K562 (cell line): ENCODE measurements around the gene UTRN. TPM values are rescaled to one million over a fixed set of nuclear protein-coding genes. Genes with fewer than 3 reads are reported as not detected.

ENCODE experiments used
- ATAC-seq: fragments of 200-7000 bp; cut with Tn5 transposase; 3 replicates; pipeline ENCODE4 v1.9.1; 2020; ENCODE audit warnings: moderate library complexity
- BruUV-seq: library from RNA; stranded (reverse); fragments of 400-500 nt; replicated peaks from 2 replicates; lab custom pipeline; 2021; lab: Mats Ljungman, UMichigan
- CTCF ChIA-PET: fragments of 300-600 bp; formaldehyde crosslinking; extraction: SDS; loops from one replicate; lab custom pipeline; 2021; ENCODE audit warnings: low intra/inter-chr PET ratio; lab: Yijun Ruan, JAX
- POLR2A ChIA-PET: fragments of 300-600, 350-650 bp; sonication (Branson Sonifier 250); formaldehyde crosslinking; extraction: SDS; loops from one replicate; lab custom pipeline; 2021; ENCODE audit warnings: antibody characterized with exemption, inconsistent platforms; lab: Yijun Ruan, JAX
- DNase-seq, 4 experiments: peaks; one replicate each; pipeline versions ENCODE4 v3.0.0 to v3.0.0-alpha.2; 2011 to 2018; ENCODE audit warnings: low spot score in 3 of 4, mixed read lengths in 3 of 4; ENCODE audit errors: extremely low read depth in 1 of 4
- FAIRE-seq: peaks from 2 replicates; lab custom pipeline; 2011; peaks lifted over from hg19 to GRCh38; lab: Jason Lieb, UNC
- H2AFZ ChIP-seq: 2 replicates; pipeline ENCODE4 v1.6.0; 2011; ENCODE audit warnings: low read depth, low read length, control low read depth, inconsistent platforms
- H3K27ac ChIP-seq: fragments of 200-600 bp; 3 replicates; pipeline ENCODE4 v1.8.0; 2011; ENCODE audit warnings: low read depth, mild to moderate bottlenecking, control low read depth, inconsistent platforms, low read length, moderate library complexity, mixed read lengths; ENCODE audit errors: extremely low read depth
- H3K27me3 ChIP-seq, 2 experiments: fragments of 300-600 bp in 1 of 2; 2 replicates in 1 of 2; 3 replicates in 1 of 2; pipeline versions ENCODE4 v1.6.0 to v1.8.0; 2011; ENCODE audit warnings: inconsistent platforms in 2 of 2, low read length in 2 of 2, mild to moderate bottlenecking in 1 of 2, mixed read lengths in 1 of 2, moderate library complexity in 1 of 2; ENCODE audit not compliant: control insufficient read depth in 2 of 2, insufficient read depth in 2 of 2
- H3K36me3 ChIP-seq: fragments of 300-600 bp; 3 replicates; pipeline ENCODE4 v1.8.0; 2011; ENCODE audit warnings: mild to moderate bottlenecking, low read length, inconsistent platforms; ENCODE audit not compliant: control insufficient read depth, insufficient read depth
- H3K4me1 ChIP-seq, 2 experiments: fragments of 200-600 bp in 1 of 2; replicated peaks in 1 of 2; 2 replicates in 1 of 2; 3 replicates in 1 of 2; pipeline versions ENCODE4 v1.5.1 to v1.8.0; 2011; ENCODE audit warnings: inconsistent platforms in 2 of 2, low read length in 2 of 2, mild to moderate bottlenecking in 1 of 2, mixed read lengths in 1 of 2, moderate library complexity in 1 of 2; ENCODE audit not compliant: control insufficient read depth in 2 of 2, insufficient read depth in 2 of 2
- H3K4me2 ChIP-seq: 2 replicates; pipeline ENCODE4 v1.6.1; 2011; ENCODE audit warnings: low read length, control low read depth, inconsistent platforms, mixed read lengths; ENCODE audit not compliant: insufficient read depth
- H3K4me3 ChIP-seq: fragments of 200-600 bp; sonication (generic), shearing (Covaris generic); 2 replicates; pipeline ENCODE4 v1.5.1; 2016; ENCODE audit warnings: control low read depth, inconsistent platforms
- H3K79me2 ChIP-seq: fragments of 200-600 bp; 3 replicates; pipeline ENCODE4 v1.8.0; 2011; ENCODE audit warnings: low read length, inconsistent platforms; ENCODE audit not compliant: control insufficient read depth, insufficient read depth
- H3K9ac ChIP-seq, 2 experiments: 2 replicates each; pipeline versions ENCODE4 v1.6.0 to v1.6.1; 2011; ENCODE audit warnings: low read depth in 2 of 2, low read length in 2 of 2, control low read depth in 1 of 2, inconsistent platforms in 1 of 2, mild to moderate bottlenecking in 1 of 2, mixed read lengths in 1 of 2; ENCODE audit not compliant: insufficient read depth in 1 of 2
- H3K9me1 ChIP-seq: one replicate; pipeline ENCODE4 v1.6.0; 2011; ENCODE audit warnings: inconsistent platforms, mild to moderate bottlenecking, low read length, moderate library complexity; ENCODE audit not compliant: control insufficient read depth, insufficient read depth
- H3K9me3 ChIP-seq: replicated peaks from 2 replicates; pipeline ENCODE4 v1.5.1; 2011; ENCODE audit warnings: low read depth, low read length, inconsistent platforms; ENCODE audit not compliant: control insufficient read depth, insufficient read depth
- H4K20me1 ChIP-seq: replicated peaks from 2 replicates; pipeline ENCODE4 v1.6.1; 2011; ENCODE audit warnings: low read length, inconsistent platforms, mixed read lengths; ENCODE audit not compliant: control insufficient read depth, insufficient read depth
- ATF3 ChIP-seq, 2 experiments: fragments of 450-650 bp in 1 of 2; sonication (generic) in 1 of 2; formaldehyde crosslinking in 1 of 2; IDR thresholded peaks in 1 of 2; conservative IDR thresholded peaks in 1 of 2; 2 replicates each; pipeline versions ENCODE4 v1.6.1 to v1.8.1; 2016 to 2023; ENCODE audit warnings: mild to moderate bottlenecking in 2 of 2, moderate library complexity in 2 of 2, inconsistent platforms in 1 of 2, missing genetic modification reagents in 1 of 2
- FIP1L1 ChIP-seq: fragments of 200-400 bp; formaldehyde crosslinking; IDR thresholded peaks from 2 replicates; pipeline ENCODE4 v1.6.1; 2018; ENCODE audit warnings: mild to moderate bottlenecking, low read depth, low read length; ENCODE audit not compliant: poor library complexity, severe bottlenecking
- HES1 ChIP-seq: fragments of 450-650 bp; IDR thresholded peaks from 2 replicates; pipeline ENCODE4 v1.6.1; 2016; ENCODE audit warnings: low read depth, mild to moderate bottlenecking, moderate library complexity
- HMGN3 ChIP-seq: IDR thresholded peaks from 2 replicates; pipeline ENCODE4 v1.6.1; 2011; ENCODE audit warnings: borderline replicate concordance, low read depth, mild to moderate bottlenecking, mixed read lengths, low read length; ENCODE audit not compliant: insufficient read length; ENCODE audit errors: extremely low read depth
- MITF ChIP-seq: IDR thresholded peaks from 2 replicates; pipeline ENCODE4 v1.6.1; 2014; ENCODE audit warnings: antibody characterized with exemption
- PKNOX1 ChIP-seq: fragments of 450-650 bp; IDR thresholded peaks from 2 replicates; pipeline ENCODE4 v1.6.1; 2016
- RBFOX2 ChIP-seq: fragments of 200-400 bp; formaldehyde crosslinking; IDR thresholded peaks from 2 replicates; pipeline ENCODE4 v1.6.1; 2017; ENCODE audit warnings: low read depth, mild to moderate bottlenecking, low read length, moderate library complexity
- SMC3 ChIP-seq: conservative IDR thresholded peaks from 2 replicates; pipeline ENCODE4 v1.6.1; 2011; ENCODE audit warnings: low read depth, low read length, improper control_type of control experiment; ENCODE audit not compliant: insufficient read depth
- ZBTB49 ChIP-seq: sonication (generic); formaldehyde crosslinking; IDR thresholded peaks from 2 replicates; pipeline ENCODE4 v1.8.0; 2022; ENCODE audit warnings: missing genetic modification reagents, mild to moderate bottlenecking, borderline replicate concordance
- ZFP1 ChIP-seq: fragments of 450-650 bp; formaldehyde crosslinking; IDR thresholded peaks from 2 replicates; pipeline ENCODE4 v1.4.0; 2020; ENCODE audit warnings: mild to moderate bottlenecking, mixed read lengths
- ZKSCAN8 ChIP-seq: fragments of 200-800 bp; sonication (Bioruptor generic); IDR thresholded peaks from 2 replicates; pipeline ENCODE4 v1.6.1; 2016; ENCODE audit warnings: missing genetic modification characterization, missing compliant biosample characterization
- ZNF696 ChIP-seq: fragments of 250-450 bp; sonication (Bioruptor Pico); conservative IDR thresholded peaks from 2 replicates; pipeline ENCODE4 v1.4.0; 2020; ENCODE audit warnings: mild to moderate bottlenecking, moderate library complexity
- WGBS: fragments of 100-300 bp; shearing (Covaris generic); methylation state at CpG from one replicate; pipeline ENCODE4 v1.1.6; 2016; ENCODE audit warnings: low coverage, mixed read lengths; ENCODE audit not compliant: insufficient coverage; ENCODE audit errors: missing lambda C conversion rate; 5-methylcytosine and 5-hydroxymethylcytosine counted together
- in situ Hi-C: fragments of 300-500 bp; cut with MboI; formaldehyde crosslinking; loops from 4 replicates; pipeline ENCODE4 v1.15.0; 2018; ENCODE audit warnings: inconsistent platforms, mixed read lengths
- intact Hi-C: fragments of 100-400 bp; cut with micrococcal nuclease; formaldehyde crosslinking; loops from 2 replicates; pipeline ENCODE4 v1.14.2; 2022
- polyA plus RNA-seq, 8 experiments: library from polyadenylated mRNA; depleted of rRNA in 4 of 8; stranded (reverse) in 5 of 8; unstranded in 3 of 8; fragments of >200 nt; fragmentation: Nextera tagmentation in 2 of 8; fragmentation: Illumina TruSeq in 1 of 8; extraction: Ambion mirVana in 2 of 8; extraction: Trizol in 1 of 8; gene quantifications; 2 replicates each; pipeline versions ENCODE4 v1.2.1 to v1.2.3, GENCODE V29; 2011 to 2014; ENCODE audit warnings: inconsistent platforms in 1 of 8, missing spikeins in 1 of 8
- total RNA-seq, 7 experiments: library from RNA; depleted of rRNA in 6 of 7; stranded (reverse); fragments of >200 nt in 6 of 7; fragmentation: Illumina TruSeq in 2 of 7; extraction: Trizol in 2 of 7; gene quantifications; 2 replicates each; pipeline versions ENCODE4 v1.2.1 to v1.2.3, GENCODE V29; 2011 to 2021; ENCODE audit warnings: low replicate concordance in 1 of 7

Gene UTRN
- total and polyA plus RNA-seq, 9 of the 15 experiments (the other 6 are each of a cell fraction or from before 2014, with no cell fraction given), result 0.94 to 22.4 (median 10.0) TPM

GRCh38 chr6:144326393-144326792, 41.3 kb downstream of the UTRN start:
- H3K9ac ChIP-seq, result no peak overlapping the region
- no peaks in the 10 kb centered on the region; a peak in 1 of 5 replicates for H3K4me1 ChIP-seq
- FAIRE-seq (no peak), ATAC-seq (no peak), DNase-seq (no peak)
- H3K4me2 ChIP-seq, result no peak overlapping the region
- CTCF ChIA-PET, result no interaction called here
- intact Hi-C loops, result no loop called here
- no peak for TF ChIP-seq SMC3
- TF ChIP-seq ZNF696, result no peak
- no peak for TF ChIP-seq ZBTB49 (CRISPR knock-in tag)
- TF ChIP-seq FIP1L1, result no peak
- no peak for TF ChIP-seq RBFOX2
- no peak for TF ChIP-seq MITF
- no peak for TF ChIP-seq HMGN3
- TF ChIP-seq ZKSCAN8 (CRISPR knock-in tag), result no peak
- TF ChIP-seq HES1, result no peak
- TF ChIP-seq ZFP1 (CRISPR knock-in tag), result no peak
- no peak for TF ChIP-seq PKNOX1
- TF ChIP-seq ATF3 (IDR thresholded peaks at IDR 0.05), result no peak
- no peak for TF ChIP-seq ATF3 (CRISPR knock-in tag; conservative IDR thresholded peaks at IDR 0.05)
- POLR2A ChIA-PET, result no interaction called here
- H3K9me3 ChIP-seq, result no peaks in the 10 kb centered on the region
- no peaks in the 10 kb centered on the region for H3K79me2 ChIP-seq
- no peaks in the 10 kb centered on the region for H3K36me3 ChIP-seq
- no peaks in the 10 kb centered on the region for H4K20me1 ChIP-seq
- in situ Hi-C loops, result no loop called here
- 3% methylated on average over 4 of the region's 4 CpGs for WGBS
- no peak overlapping the region for H3K27ac ChIP-seq
- BruUV-seq, result no TSS peak
- no peak overlapping the region for H3K4me3 ChIP-seq
- no peaks in the 10 kb centered on the region for H3K9me1 ChIP-seq
- no peak overlapping the region for H2AFZ ChIP-seq
- H3K27me3 ChIP-seq, result peaks cover 10 to 21% of the 10 kb centered on the region in 2 experiments; a peak in 3 of 5 replicates
